ENCODE results near the gene TSSK2.

Gene TSSK2

DNA sequence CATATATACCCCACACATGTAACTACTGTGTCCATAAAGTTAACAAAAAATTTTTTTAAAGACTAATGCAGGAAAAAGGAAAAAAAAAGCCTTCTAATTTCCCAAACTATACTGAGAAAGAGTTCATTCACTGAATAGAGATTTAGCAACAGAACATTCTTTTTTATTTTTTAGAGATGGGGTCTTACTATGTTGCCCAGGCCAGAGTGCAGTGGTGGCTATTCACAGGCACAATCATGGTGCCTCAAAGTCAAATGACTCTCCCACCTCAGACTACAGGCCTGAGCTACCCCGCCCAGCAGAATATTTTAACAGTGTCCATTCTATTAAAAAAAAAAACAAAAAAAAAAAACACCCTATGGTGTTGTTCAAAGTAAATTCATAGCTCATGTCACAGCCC lies 34.6 kb upstream of the TSSK2 start:
- DNase-seq (ENCODE audit: low read depth) = no peak
- TF ChIP-seq, protein P1, sequence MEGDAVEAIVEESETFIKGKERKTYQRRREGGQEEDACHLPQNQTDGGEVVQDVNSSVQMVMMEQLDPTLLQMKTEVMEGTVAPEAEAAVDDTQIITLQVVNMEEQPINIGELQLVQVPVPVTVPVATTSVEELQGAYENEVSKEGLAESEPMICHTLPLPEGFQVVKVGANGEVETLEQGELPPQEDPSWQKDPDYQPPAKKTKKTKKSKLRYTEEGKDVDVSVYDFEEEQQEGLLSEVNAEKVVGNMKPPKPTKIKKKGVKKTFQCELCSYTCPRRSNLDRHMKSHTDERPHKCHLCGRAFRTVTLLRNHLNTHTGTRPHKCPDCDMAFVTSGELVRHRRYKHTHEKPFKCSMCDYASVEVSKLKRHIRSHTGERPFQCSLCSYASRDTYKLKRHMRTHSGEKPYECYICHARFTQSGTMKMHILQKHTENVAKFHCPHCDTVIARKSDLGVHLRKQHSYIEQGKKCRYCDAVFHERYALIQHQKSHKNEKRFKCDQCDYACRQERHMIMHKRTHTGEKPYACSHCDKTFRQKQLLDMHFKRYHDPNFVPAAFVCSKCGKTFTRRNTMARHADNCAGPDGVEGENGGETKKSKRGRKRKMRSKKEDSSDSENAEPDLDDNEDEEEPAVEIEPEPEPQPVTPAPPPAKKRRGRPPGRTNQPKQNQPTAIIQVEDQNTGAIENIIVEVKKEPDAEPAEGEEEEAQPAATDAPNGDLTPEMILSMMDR (IDR thresholded peaks at IDR 0.05; ENCODE audit: control insufficient read depth, extremely low read depth, insufficient read depth) = no peak
- H3K4me3 ChIP-seq (ENCODE audit: low read depth, low read length) = no peak overlapping the region

GRCh38 chr22:19097518-19097917 lies 33.6 kb upstream of the TSSK2 start:
- TF ChIP-seq, protein P1 (IDR thresholded peaks at IDR 0.05; ENCODE audit: control insufficient read depth, extremely low read depth, insufficient read depth) = no peak
- no peak for DNase-seq (ENCODE audit: low read depth)
- H3K4me3 ChIP-seq (ENCODE audit: low read depth, low read length) = no peak overlapping the region

DNA sequence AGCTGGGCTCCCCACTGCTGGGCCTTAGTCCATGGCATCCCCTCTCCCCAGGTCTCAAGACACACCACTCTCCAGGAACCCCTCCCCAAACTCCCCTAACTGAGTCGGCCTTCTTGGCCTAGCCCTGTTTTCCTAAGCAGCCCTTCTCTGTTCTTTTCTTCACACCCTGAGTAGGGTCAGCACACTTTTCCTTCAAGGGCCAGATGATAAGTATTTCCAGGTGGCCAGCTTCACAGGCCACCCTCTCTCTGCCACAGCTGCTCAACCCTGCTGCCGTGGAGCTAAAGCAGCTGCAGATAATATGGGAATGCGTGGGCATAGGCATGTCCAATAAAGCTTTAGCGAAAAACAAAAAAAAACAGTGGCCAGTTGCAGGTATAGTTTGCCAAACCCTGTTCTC lies 33.0 kb upstream of the TSSK2 start:
- TF ChIP-seq, protein P1 (IDR thresholded peaks at IDR 0.05; ENCODE audit: control insufficient read depth, extremely low read depth, insufficient read depth) = no peak
- no peak for DNase-seq (ENCODE audit: low read depth)

DNA sequence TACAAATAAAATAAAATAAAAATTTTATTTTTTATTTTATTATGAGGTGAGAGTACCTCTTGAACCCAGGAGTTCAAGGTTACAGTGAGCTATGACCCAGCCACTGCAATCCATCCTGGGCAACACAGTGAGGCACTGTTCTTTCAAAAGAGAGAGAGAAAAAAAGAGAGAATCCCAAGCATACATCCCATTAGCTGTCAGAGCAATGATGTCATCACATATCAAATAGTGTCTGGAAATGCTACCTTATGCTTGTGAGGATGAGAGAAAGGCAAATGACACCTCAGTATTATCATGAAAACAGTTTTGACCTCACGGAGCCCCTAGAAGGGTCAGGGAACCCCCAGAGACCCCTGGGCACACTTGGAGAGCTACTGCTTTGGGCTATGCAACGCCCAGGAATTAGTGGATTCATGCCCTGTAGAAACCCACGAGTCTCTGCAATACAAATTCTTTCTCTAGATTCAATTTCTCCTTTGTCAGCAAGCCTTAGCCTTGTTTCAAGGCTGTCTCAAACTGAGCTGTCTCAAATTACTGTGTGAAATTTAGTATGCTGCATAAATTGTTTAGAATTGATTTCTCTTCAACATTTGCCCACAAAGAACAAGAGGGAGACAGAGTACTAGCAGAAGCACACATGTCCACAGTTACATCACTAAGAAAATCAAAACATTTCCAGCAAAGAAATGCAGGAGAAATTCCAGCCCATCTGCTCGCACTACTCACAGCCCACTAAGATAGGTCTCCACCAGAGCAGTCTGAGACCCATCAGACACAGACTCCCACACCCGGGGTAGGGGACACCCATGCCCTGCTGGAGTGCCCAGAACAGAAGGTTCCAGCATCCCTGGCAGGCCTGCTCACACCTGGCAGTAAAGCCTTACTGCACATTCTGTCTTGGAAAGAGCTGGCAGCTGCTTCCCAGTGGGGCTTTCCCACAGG lies 27.0 kb upstream of the TSSK2 start:
- TF ChIP-seq, protein P1 (IDR thresholded peaks at IDR 0.05; ENCODE audit: control insufficient read depth, extremely low read depth, insufficient read depth) = no peak
- DNase-seq (ENCODE audit: low read depth) = no peak
- no peak overlapping the region for H3K4me3 ChIP-seq (ENCODE audit: low read depth, low read length)

More for the DNA sequence above, 33.0 kb upstream of the TSSK2 start:
- H3K4me3 ChIP-seq (ENCODE audit: low read depth, low read length) = no peak overlapping the region

DNA sequence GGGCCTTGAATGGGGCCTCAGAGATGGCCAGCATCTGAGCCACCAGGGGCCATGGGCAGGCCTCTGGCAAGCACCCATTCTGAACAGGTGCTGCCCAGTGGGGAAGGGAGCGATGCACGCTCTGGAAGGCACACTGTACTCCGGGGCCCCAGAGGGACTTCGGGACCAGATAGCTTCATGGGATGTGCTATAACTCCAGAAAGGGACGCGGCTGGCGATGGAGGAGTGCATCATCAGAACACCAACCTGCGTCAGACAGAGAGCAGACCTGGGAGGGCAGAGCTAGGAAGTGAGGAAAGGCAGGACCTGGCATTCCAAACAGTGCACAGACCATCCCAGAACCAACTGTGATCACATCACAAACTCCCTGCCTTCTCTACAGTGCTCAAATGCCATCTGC lies 25.7 kb upstream of the TSSK2 start:
- TF ChIP-seq, protein P1 (IDR thresholded peaks at IDR 0.05; ENCODE audit: control insufficient read depth, extremely low read depth, insufficient read depth) = no peak
- no peak for DNase-seq (ENCODE audit: low read depth)

DNA sequence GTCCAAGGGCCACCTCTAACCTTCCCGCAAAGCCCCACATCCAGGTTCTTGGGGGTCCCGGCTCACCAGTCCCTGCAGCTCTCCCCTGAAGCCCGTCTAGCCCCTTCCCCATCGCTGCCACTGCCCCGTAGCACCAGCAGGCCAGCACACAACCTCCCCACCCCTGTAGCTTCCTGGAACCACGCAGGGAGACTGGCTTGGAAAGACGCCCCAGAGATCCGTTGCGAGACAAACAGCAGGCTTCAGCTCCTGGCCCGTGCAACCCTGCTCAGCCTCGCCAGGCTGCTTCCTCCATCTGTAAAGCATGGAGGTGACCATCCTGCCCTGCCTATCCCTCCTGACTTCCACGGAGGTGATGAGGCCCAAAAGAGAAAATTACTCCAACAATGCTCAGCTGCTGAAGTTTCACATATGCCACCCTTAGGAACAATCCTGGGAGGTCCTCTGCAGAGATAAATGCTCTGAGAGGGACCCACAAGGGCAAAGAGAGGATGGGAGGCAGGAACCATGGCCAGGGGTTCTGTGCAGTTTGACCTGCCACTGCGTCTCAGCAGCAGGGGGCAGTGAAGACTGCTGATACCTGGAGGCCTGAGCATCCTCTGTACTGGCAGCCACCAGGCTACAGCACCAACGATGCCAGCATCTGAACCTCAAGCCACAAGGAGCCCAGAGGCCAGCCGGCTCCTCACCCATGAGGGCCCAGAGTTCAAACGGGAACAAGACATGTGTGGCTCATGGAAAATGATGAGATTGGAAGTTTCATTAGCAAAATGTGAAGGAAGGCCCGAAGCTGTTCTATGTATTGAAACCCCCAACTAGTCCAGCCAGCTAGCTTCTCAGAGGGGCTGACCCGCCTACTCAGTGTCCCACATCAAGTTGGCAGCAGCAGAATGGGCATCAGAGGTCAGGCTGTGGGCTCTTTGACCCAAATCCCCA lies 25.0 kb upstream of the TSSK2 start:
- no peak overlapping the region for H3K4me3 ChIP-seq (ENCODE audit: low read depth, low read length)
- DNase-seq (ENCODE audit: low read depth) = no peak
- TF ChIP-seq, protein P1 (IDR thresholded peaks at IDR 0.05; ENCODE audit: control insufficient read depth, extremely low read depth, insufficient read depth) = peak; percentile 25; the same call in 1 of the 2 replicates

More for the DNA sequence above, 25.7 kb upstream of the TSSK2 start:
- no peak overlapping the region for H3K4me3 ChIP-seq (ENCODE audit: low read depth, low read length)
